Cardiac muscle cell (in vitro differentiated cells and primary cell): ENCODE data around the gene GBP1. TPM values are rescaled to one million over a fixed set of nuclear protein-coding genes. Genes with fewer than 3 reads are reported as not detected.
A peak's percentile ranks its signal among the peaks of the same experiment; 100 is the strongest.
"Not testable (repeated sequence)": the region's sequence is repeated elsewhere in the genome, so short reads cannot be mapped to it uniquely, and the experiment has no call there.

Experiments
- DNase-seq, 2 donors: peaks; one replicate each; pipeline versions ENCODE4 v3.0.0 to v3.0.0-alpha.2; 2010 to 2017; ENCODE audit warnings: low read depth in 1 of 2, low spot score in 1 of 2
- H3K27ac ChIP-seq: fragments of 200-600 bp; sonication (generic); 2 replicates; pipeline ENCODE4 v1.5.1; 2016
- H3K27me3 ChIP-seq: fragments of 200-600 bp; sonication (generic); 2 replicates; pipeline ENCODE4 v1.6.0; 2016; ENCODE audit warnings: control low read depth
- H3K36me3 ChIP-seq: fragments of 200-600 bp; sonication (generic); 2 replicates; pipeline ENCODE4 v1.5.1; 2016; ENCODE audit warnings: control low read depth
- H3K4me1 ChIP-seq: fragments of 200-600 bp; sonication (generic); 2 replicates; pipeline ENCODE4 v1.8.1; 2017; ENCODE audit warnings: low read depth, mild to moderate bottlenecking, mixed run types
- H3K4me3 ChIP-seq: fragments of 200-600 bp; sonication (generic); 2 replicates; pipeline ENCODE4 v1.5.1; 2016; ENCODE audit warnings: mild to moderate bottlenecking
- H3K9me3 ChIP-seq: fragments of 200-600 bp; sonication (generic); 2 replicates; pipeline ENCODE4 v1.5.1; 2017; ENCODE audit warnings: low read depth, mild to moderate bottlenecking, control low read depth
- CTCF ChIP-seq: IDR thresholded peaks from 2 replicates; pipeline ENCODE4 v1.5.1; 2012; ENCODE audit warnings: low read depth, mild to moderate bottlenecking, low read length
- polyA plus RNA-seq: library from polyadenylated mRNA; unstranded; fragments of >200 nt; fragmentation: Nextera tagmentation; extraction: Ambion mirVana; gene quantifications from 2 replicates; pipeline ENCODE4 v1.2.1, GENCODE V29; 2016
- total RNA-seq: library from RNA; depleted of rRNA; stranded (reverse); fragments of >200 nt; gene quantifications from 2 replicates; pipeline ENCODE4 v1.2.3, GENCODE V29; 2016

The GBP1 gene
- total and polyA plus RNA-seq, 2 experiments from 2014 or later: 1.8 to 2.4 TPM

- Histone ChIP-seq H3K4me1 (peaks cover 30% of the 10 kb centered on the region), H3K27ac (peak within 1 kb of the TSS; percentile 83), H3K9me3 (no peaks in the 10 kb centered on the region), H3K27me3 (no peaks in the 10 kb centered on the region), H3K4me3 (peak within 1 kb of the TSS; percentile 6), H3K36me3 (no peaks in the 10 kb centered on the region)
- TF ChIP-seq CTCF: no peak
- DNase-seq: peak in 1 of 2 donors; percentile 75
Observed at GRCh38 chr1:89022167-89022959, 42.6 kb downstream of the GBP1 start, which contains the start of gene GBP3. GBP3 (minus strand) TSS chr1:89022866; CDS start chr1:89020721, 2,145 bp downstream.

- not testable (repeated sequence) for H3K27me3 ChIP-seq, H3K27ac ChIP-seq, DNase-seq, H3K4me3 ChIP-seq, H3K36me3 ChIP-seq, H3K9me3 ChIP-seq
- H3K4me1 ChIP-seq: peaks cover 29% of the 10 kb centered on the region
Observed at GRCh38 chr1:89018318-89018717, 46.7 kb downstream of the GBP1 start.

- Histone ChIP-seq H3K4me3 (no peak overlapping the region), H3K4me1 (no peaks in the 10 kb centered on the region), H3K9me3 (no peaks in the 10 kb centered on the region), H3K36me3 (no peaks in the 10 kb centered on the region), H3K27ac (no peak overlapping the region), H3K27me3 (no peaks in the 10 kb centered on the region)
- no peak for TF ChIP-seq CTCF
- no peak for DNase-seq
Observed at GRCh38 chr1:89008511-89008910, 56.5 kb downstream of the GBP1 start.

- Histone ChIP-seq H3K27ac (no peak overlapping the region), H3K4me3 (no peak overlapping the region), H3K27me3 (no peaks in the 10 kb centered on the region), H3K9me3 (no peaks in the 10 kb centered on the region), H3K4me1 (peaks cover 8% of the 10 kb centered on the region), H3K36me3 (no peaks in the 10 kb centered on the region)
- no peak for TF ChIP-seq CTCF
- DNase-seq: no peak
Observed at GRCh38 chr1:89005286-89006151, 59.5 kb downstream of the GBP1 start.

Other genes with a start within 250 kb of the GBP1 start
- gene GTF2B, start 173.6 kb downstream of the GBP1 start, total RNA-seq: 30.8 and 32.6 TPM in 2 replicates
- gene GTF2B, start 173.6 kb downstream of the GBP1 start, polyA plus RNA-seq: 39.6 and 43.1 TPM in 2 replicates
- gene KYAT3, start 72.6 kb downstream of the GBP1 start, total RNA-seq: 15.1 and 18.6 TPM in 2 replicates
- 26.1 and 28.9 TPM in 2 replicates for gene KYAT3, start 72.6 kb downstream of the GBP1 start, polyA plus RNA-seq
- gene RBMXL1, start 72.6 kb downstream of the GBP1 start, total RNA-seq: 17.7 and 21.8 TPM in 2 replicates
- 14.1 and 21.1 TPM in 2 replicates for gene RBMXL1, start 72.6 kb downstream of the GBP1 start, polyA plus RNA-seq
- gene GBP3, start 42.3 kb downstream of the GBP1 start, total RNA-seq: 0.09 and 0.28 TPM in 2 replicates
- gene GBP3, start 42.3 kb downstream of the GBP1 start, polyA plus RNA-seq: not detected in 2 replicates
- gene GBP2, start 60.9 kb upstream of the GBP1 start, total RNA-seq: 1.1 and 2.4 TPM in 2 replicates
- gene GBP2, start 60.9 kb upstream of the GBP1 start, polyA plus RNA-seq: 0.83 and 1.7 TPM in 2 replicates
- not detected in 2 replicates for gene GBP7, start 110.8 kb upstream of the GBP1 start, total RNA-seq
- 0.49 and 0.71 TPM in 2 replicates for gene GBP7, start 110.8 kb upstream of the GBP1 start, polyA plus RNA-seq
- 1.4 and 5.5 TPM in 2 replicates for gene GBP4, start 133.7 kb upstream of the GBP1 start, total RNA-seq
- 1.0 and 2.6 TPM in 2 replicates for gene GBP4, start 133.7 kb upstream of the GBP1 start, polyA plus RNA-seq
- gene GBP5, start 207.7 kb upstream of the GBP1 start, total RNA-seq: 0.14 and 0.24 TPM in 2 replicates
- 0.29 TPM in 1 of 2 replicates, not detected in the other for gene GBP5, start 207.7 kb upstream of the GBP1 start, polyA plus RNA-seq